Stimulated activated naive B cell treated with anti-CD40 and anti-IgM and Interleukin-4, amounts not matched to agents 10 μg/mL and 1 μg/mL and 100 μg/mL, for 72 hours (primary cell): ENCODE data around the gene PLOD1.
"Not testable (repeated sequence)": the region's sequence is repeated elsewhere in the genome, so short reads cannot be mapped to it uniquely, and the experiment has no call there.

ENCODE experiments used
- ATAC-seq, 2 donors: fragments of 150-1000 bp; cut with Tn5 transposase; replicated peaks; 2 replicates each; pipeline ENCODE4 v1.10.0; 2021; ENCODE audit warnings: moderate library complexity in 1 of 2
- DNase-seq: peaks from one replicate; pipeline ENCODE4 v3.0.0; 2021
- H3K27ac Mint-ChIP-seq: one replicate; pipeline ENCODE4 v1.8.0; 2022; ENCODE audit warnings: mild to moderate bottlenecking, mixed read lengths
- H3K27me3 Mint-ChIP-seq, 2 donors: one replicate each; pipeline ENCODE4 v1.8.0; 2022; ENCODE audit warnings: mixed read lengths in 2 of 2
- H3K36me3 Mint-ChIP-seq, 2 donors: one replicate each; pipeline ENCODE4 v1.8.0; 2022; ENCODE audit warnings: mixed read lengths in 2 of 2, mild to moderate bottlenecking in 1 of 2
- H3K4me1 Mint-ChIP-seq, 2 donors: one replicate each; pipeline ENCODE4 v1.8.0; 2022; ENCODE audit warnings: mixed read lengths in 2 of 2, mild to moderate bottlenecking in 1 of 2
- H3K4me3 Mint-ChIP-seq, 2 donors: one replicate each; pipeline ENCODE4 v1.8.0; 2022; ENCODE audit warnings: mild to moderate bottlenecking in 2 of 2, mixed read lengths in 2 of 2, moderate library complexity in 1 of 2
- H3K9me3 Mint-ChIP-seq, 2 donors: one replicate each; pipeline ENCODE4 v1.8.0; 2022; ENCODE audit warnings: mixed read lengths in 2 of 2, mild to moderate bottlenecking in 1 of 2

Gene PLOD1

GRCh38 chr1:11934302-11935056, at the start of gene PLOD1:
PLOD1 (plus strand) TSS chr1:11934717; CDS start chr1:11934780, 63 bp downstream.
- H3K36me3 Mint-ChIP-seq: peaks cover 12 to 16% of the 10 kb centered on the region in 2 donors
- no peaks in the 10 kb centered on the region for H3K27me3 Mint-ChIP-seq
- ATAC-seq: peak; percentile 98 to 99
- H3K9me3 Mint-ChIP-seq: no peaks in the 10 kb centered on the region
- peak; percentile 72 for DNase-seq
- H3K4me1 Mint-ChIP-seq: peaks cover 1 to 12% of the 10 kb centered on the region in 2 donors
- H3K4me3 Mint-ChIP-seq: peak within 1 kb of the TSS; percentile 85 to 89
- peak within 1 kb of the TSS; percentile 91 for H3K27ac Mint-ChIP-seq

- no peak overlapping the region for H3K4me3 Mint-ChIP-seq
- H3K27me3 Mint-ChIP-seq: peaks cover 14 to 26% of the 10 kb centered on the region in 2 donors
- DNase-seq: no peak
- H3K4me1 Mint-ChIP-seq: peaks cover 0 to 2% of the 10 kb centered on the region in 2 donors
- H3K9me3 Mint-ChIP-seq: peaks cover 0 to 1% of the 10 kb centered on the region in 2 donors
- H3K27ac Mint-ChIP-seq: no peak overlapping the region
- no peaks in the 10 kb centered on the region for H3K36me3 Mint-ChIP-seq
- ATAC-seq: no peak
Measured at GRCh38 chr1:11885916-11886315, 48.6 kb upstream of the PLOD1 start.

- no peaks in the 10 kb centered on the region for H3K9me3 Mint-ChIP-seq
- DNase-seq: no peak
- H3K36me3 Mint-ChIP-seq: no peaks in the 10 kb centered on the region
- no peak overlapping the region for H3K4me3 Mint-ChIP-seq
- H3K27me3 Mint-ChIP-seq: peaks cover 5 to 17% of the 10 kb centered on the region in 2 donors
- peaks cover 0 to 2% of the 10 kb centered on the region in 2 donors for H3K4me1 Mint-ChIP-seq
- H3K27ac Mint-ChIP-seq: no peak overlapping the region
- ATAC-seq: no peak
Measured at GRCh38 chr1:11886986-11887665, 47.4 kb upstream of the PLOD1 start.

- no peak overlapping the region for H3K27ac Mint-ChIP-seq
- peaks cover 8 to 17% of the 10 kb centered on the region in 2 donors for H3K27me3 Mint-ChIP-seq
- ATAC-seq (no peak), DNase-seq (no peak)
- no peaks in the 10 kb centered on the region for H3K9me3 Mint-ChIP-seq
- H3K36me3 Mint-ChIP-seq: no peaks in the 10 kb centered on the region
- H3K4me3 Mint-ChIP-seq: no peak overlapping the region
- peaks cover 0 to 2% of the 10 kb centered on the region in 2 donors for H3K4me1 Mint-ChIP-seq
Measured at GRCh38 chr1:11887666-11888007, 46.9 kb upstream of the PLOD1 start.

GRCh38 chr1:11888206-11888876, 46.2 kb upstream of the PLOD1 start:
- Mint-ChIP-seq H3K9me3 (no peaks in the 10 kb centered on the region), H3K27me3 (peaks cover 3 to 9% of the 10 kb centered on the region in 2 donors), H3K36me3 (no peaks in the 10 kb centered on the region), H3K4me1 (no peaks in the 10 kb centered on the region), H3K27ac (no peak overlapping the region), H3K4me3 (no peak overlapping the region)
- DNase-seq (no peak), ATAC-seq (no peak)

GRCh38 chr1:11888877-11889208, 45.7 kb upstream of the PLOD1 start:
- ATAC-seq (no peak), DNase-seq (no peak)
- H3K36me3 Mint-ChIP-seq: no peaks in the 10 kb centered on the region
- H3K4me3 Mint-ChIP-seq: no peak overlapping the region
- H3K27me3 Mint-ChIP-seq: peaks cover 4 to 11% of the 10 kb centered on the region in 2 donors
- H3K27ac Mint-ChIP-seq: no peak overlapping the region
- H3K9me3 Mint-ChIP-seq: no peaks in the 10 kb centered on the region
- H3K4me1 Mint-ChIP-seq: peaks cover under 1 to 3% of the 10 kb centered on the region in 2 donors

- H3K4me1 Mint-ChIP-seq: peaks cover 4 to 7% of the 10 kb centered on the region in 2 donors
- DNase-seq: no peak
- no peak for ATAC-seq
- H3K4me3 Mint-ChIP-seq: no peak overlapping the region
- no peaks in the 10 kb centered on the region for H3K9me3 Mint-ChIP-seq
- no peak overlapping the region for H3K27ac Mint-ChIP-seq
- peaks cover 16 to 25% of the 10 kb centered on the region in 2 donors for H3K27me3 Mint-ChIP-seq
- no peaks in the 10 kb centered on the region for H3K36me3 Mint-ChIP-seq
Measured at GRCh38 chr1:11891433-11892186, 42.9 kb upstream of the PLOD1 start.

- Mint-ChIP-seq H3K4me1 (peaks cover 4 to 7% of the 10 kb centered on the region in 2 donors), H3K27ac (no peak overlapping the region), H3K36me3 (no peaks in the 10 kb centered on the region), H3K4me3 (no peak overlapping the region), H3K9me3 (no peaks in the 10 kb centered on the region), H3K27me3 (peaks cover 29 to 48% of the 10 kb centered on the region in 2 donors)
- peak; percentile 43 for DNase-seq
- ATAC-seq: peak; percentile 95 to 97
Measured at GRCh38 chr1:11893907-11894251, 40.6 kb upstream of the PLOD1 start.

GRCh38 chr1:11894501-11894900, 40.0 kb upstream of the PLOD1 start:
- H3K27ac Mint-ChIP-seq, ATAC-seq, H3K36me3 Mint-ChIP-seq, H3K9me3 Mint-ChIP-seq, H3K4me1 Mint-ChIP-seq, H3K4me3 Mint-ChIP-seq, DNase-seq: not testable (repeated sequence)
- H3K27me3 Mint-ChIP-seq: peaks cover 35 to 54% of the 10 kb centered on the region in 2 donors

GRCh38 chr1:11898086-11898785, 36.3 kb upstream of the PLOD1 start:
- Mint-ChIP-seq H3K27ac (no peak overlapping the region), H3K36me3 (no peaks in the 10 kb centered on the region), H3K9me3 (no peaks in the 10 kb centered on the region), H3K27me3 (peaks cover 36 to 64% of the 10 kb centered on the region in 2 donors), H3K4me1 (peaks cover 4 to 7% of the 10 kb centered on the region in 2 donors), H3K4me3 (no peak overlapping the region)
- DNase-seq: no peak
- no peak for ATAC-seq

GRCh38 chr1:11898831-11899467, 35.6 kb upstream of the PLOD1 start:
- no peak overlapping the region for H3K4me3 Mint-ChIP-seq
- ATAC-seq: no peak
- no peaks in the 10 kb centered on the region for H3K9me3 Mint-ChIP-seq
- H3K4me1 Mint-ChIP-seq: peaks cover 2 to 3% of the 10 kb centered on the region in 2 donors
- no peak for DNase-seq
- H3K36me3 Mint-ChIP-seq: no peaks in the 10 kb centered on the region
- H3K27me3 Mint-ChIP-seq: peaks cover 33 to 61% of the 10 kb centered on the region in 2 donors
- H3K27ac Mint-ChIP-seq: no peak overlapping the region

GRCh38 chr1:11901446-11901845, 33.1 kb upstream of the PLOD1 start:
- H3K27me3 Mint-ChIP-seq: peaks cover 24 to 41% of the 10 kb centered on the region in 2 donors
- not testable (repeated sequence) for ATAC-seq, DNase-seq, H3K4me1 Mint-ChIP-seq, H3K4me3 Mint-ChIP-seq, H3K36me3 Mint-ChIP-seq, H3K27ac Mint-ChIP-seq, H3K9me3 Mint-ChIP-seq

GRCh38 chr1:11903210-11903609, 31.3 kb upstream of the PLOD1 start:
- Mint-ChIP-seq H3K27me3 (peaks cover 19 to 23% of the 10 kb centered on the region in 2 donors), H3K4me3 (no peak overlapping the region), H3K27ac (no peak overlapping the region), H3K9me3 (no peaks in the 10 kb centered on the region), H3K4me1 (peaks cover 7 to 19% of the 10 kb centered on the region in 2 donors), H3K36me3 (peaks cover 3 to 6% of the 10 kb centered on the region in 2 donors)
- no peak for DNase-seq
- ATAC-seq: no peak
